Measurements from ENCODE around the gene CDK14.

CDK14 gene

GRCh38 chr7:91247500-91247899, 651.4 kb downstream of the CDK14 start:
- TF ChIP-seq, protein P1, sequence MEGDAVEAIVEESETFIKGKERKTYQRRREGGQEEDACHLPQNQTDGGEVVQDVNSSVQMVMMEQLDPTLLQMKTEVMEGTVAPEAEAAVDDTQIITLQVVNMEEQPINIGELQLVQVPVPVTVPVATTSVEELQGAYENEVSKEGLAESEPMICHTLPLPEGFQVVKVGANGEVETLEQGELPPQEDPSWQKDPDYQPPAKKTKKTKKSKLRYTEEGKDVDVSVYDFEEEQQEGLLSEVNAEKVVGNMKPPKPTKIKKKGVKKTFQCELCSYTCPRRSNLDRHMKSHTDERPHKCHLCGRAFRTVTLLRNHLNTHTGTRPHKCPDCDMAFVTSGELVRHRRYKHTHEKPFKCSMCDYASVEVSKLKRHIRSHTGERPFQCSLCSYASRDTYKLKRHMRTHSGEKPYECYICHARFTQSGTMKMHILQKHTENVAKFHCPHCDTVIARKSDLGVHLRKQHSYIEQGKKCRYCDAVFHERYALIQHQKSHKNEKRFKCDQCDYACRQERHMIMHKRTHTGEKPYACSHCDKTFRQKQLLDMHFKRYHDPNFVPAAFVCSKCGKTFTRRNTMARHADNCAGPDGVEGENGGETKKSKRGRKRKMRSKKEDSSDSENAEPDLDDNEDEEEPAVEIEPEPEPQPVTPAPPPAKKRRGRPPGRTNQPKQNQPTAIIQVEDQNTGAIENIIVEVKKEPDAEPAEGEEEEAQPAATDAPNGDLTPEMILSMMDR (IDR thresholded peaks at IDR 0.05), result no peak
- Histone ChIP-seq H3K27ac (no peak overlapping the region), H3K9me3 (no peaks in the 10 kb centered on the region), H3K4me1 (ENCODE audit: control insufficient read depth in 1 of 2, insufficient read depth in 1 of 2, low read depth in 1 of 2, low read length in 1 of 2) (no peaks in the 10 kb centered on the region), H3K4me3 (ENCODE audit: low read depth in 1 of 2, low read length in 1 of 2) (no peak overlapping the region), H3K27me3 (no peaks in the 10 kb centered on the region), H3K36me3 (no peaks in the 10 kb centered on the region)

GRCh38 chr7:91248996-91249395, 652.9 kb downstream of the CDK14 start:
- H3K27ac ChIP-seq, result no peak overlapping the region

DNA sequence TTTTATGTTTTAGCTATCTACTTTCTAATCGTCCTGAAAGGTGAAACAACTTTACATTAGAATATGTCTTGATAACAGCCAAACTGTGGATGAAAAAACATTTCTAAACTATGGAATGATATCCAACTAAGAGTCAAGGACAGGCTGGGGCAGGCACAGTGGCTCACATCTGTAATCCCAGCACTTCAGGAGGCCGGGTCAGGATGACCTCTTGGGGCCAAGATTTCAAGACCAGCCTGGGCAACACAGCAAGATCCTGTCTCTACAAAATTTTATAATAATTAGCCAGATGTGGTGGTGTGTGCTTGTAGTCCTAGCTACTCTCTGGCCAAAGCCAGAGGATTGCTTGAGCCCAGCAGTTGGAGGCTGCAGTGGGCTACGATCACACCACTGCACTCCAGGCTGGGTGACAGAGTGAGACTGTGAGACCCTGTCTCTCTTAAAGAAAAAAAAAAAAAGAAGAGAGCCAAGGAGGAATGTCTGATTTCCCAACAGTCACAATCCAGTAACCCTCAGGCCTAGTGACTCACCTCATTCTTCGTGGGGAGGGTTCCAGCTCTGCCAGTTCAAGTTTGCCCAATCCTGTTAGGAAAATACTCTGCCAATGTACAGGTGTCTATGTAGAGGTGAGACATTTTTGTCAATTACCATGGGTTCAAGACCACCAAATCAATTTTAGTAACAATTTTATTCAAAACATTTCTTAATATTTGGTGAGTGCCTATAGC, 653.5 kb downstream of the CDK14 start:
- Histone ChIP-seq H3K4me3 (ENCODE audit: low read depth in 1 of 2, low read length in 1 of 2) (no peak overlapping the region), H3K27ac (no peak overlapping the region)

More at GRCh38 chr7:91248996-91249395, 652.9 kb downstream of the CDK14 start:
- Histone ChIP-seq H3K27me3 (no peaks in the 10 kb centered on the region), H3K4me1 (ENCODE audit: control insufficient read depth in 1 of 2, insufficient read depth in 1 of 2, low read depth in 1 of 2, low read length in 1 of 2) (no peaks in the 10 kb centered on the region), H3K36me3 (no peaks in the 10 kb centered on the region), H3K9me3 (no peaks in the 10 kb centered on the region), H3K4me3 (ENCODE audit: low read depth in 1 of 2, low read length in 1 of 2) (no peak overlapping the region)
- TF ChIP-seq, protein P1 (IDR thresholded peaks at IDR 0.05), result no peak

GRCh38 chr7:91250706-91251105, 654.6 kb downstream of the CDK14 start:
- Histone ChIP-seq H3K27me3 (no peaks in the 10 kb centered on the region), H3K4me3 (ENCODE audit: low read depth in 1 of 2, low read length in 1 of 2) (no peak overlapping the region), H3K4me1 (ENCODE audit: control insufficient read depth in 1 of 2, insufficient read depth in 1 of 2, low read depth in 1 of 2, low read length in 1 of 2) (no peaks in the 10 kb centered on the region), H3K27ac (no peak overlapping the region), H3K36me3 (no peaks in the 10 kb centered on the region), H3K9me3 (no peaks in the 10 kb centered on the region)
- TF ChIP-seq, protein P1 (IDR thresholded peaks at IDR 0.05), result no peak

More for the DNA sequence above, 653.5 kb downstream of the CDK14 start:
- TF ChIP-seq, protein P1 (IDR thresholded peaks at IDR 0.05), result no peak
- no peaks in the 10 kb centered on the region for H3K36me3 ChIP-seq
- H3K9me3 ChIP-seq, result no peaks in the 10 kb centered on the region
- H3K4me1 ChIP-seq (ENCODE audit: control insufficient read depth in 1 of 2, insufficient read depth in 1 of 2, low read depth in 1 of 2, low read length in 1 of 2), result no peaks in the 10 kb centered on the region
- no peaks in the 10 kb centered on the region for H3K27me3 ChIP-seq

DNA sequence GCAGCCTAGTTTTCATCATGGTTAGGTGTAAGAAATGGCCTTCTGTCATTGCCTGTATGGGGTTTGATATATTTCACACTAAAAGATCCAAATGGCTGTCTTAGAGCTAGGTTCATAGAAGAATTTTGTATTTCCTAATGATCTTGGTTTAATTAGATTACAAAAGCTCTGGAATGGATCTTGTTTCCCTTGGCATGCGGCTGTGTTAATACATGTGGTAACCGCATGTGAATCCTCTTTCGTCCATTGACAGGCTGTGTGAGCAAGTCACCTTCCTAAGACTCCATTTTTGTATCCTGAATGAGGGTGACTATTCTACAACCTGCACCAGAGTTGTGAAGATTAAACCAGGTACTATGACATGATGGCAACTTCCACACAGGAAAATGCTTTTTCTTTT, 655.8 kb downstream of the CDK14 start:
- H3K27me3 ChIP-seq, result no peaks in the 10 kb centered on the region
- no peak overlapping the region for H3K4me3 ChIP-seq (ENCODE audit: low read depth in 1 of 2, low read length in 1 of 2)
- no peaks in the 10 kb centered on the region for H3K4me1 ChIP-seq (ENCODE audit: control insufficient read depth in 1 of 2, insufficient read depth in 1 of 2, low read depth in 1 of 2, low read length in 1 of 2)
- TF ChIP-seq, protein P1 (IDR thresholded peaks at IDR 0.05), result no peak
- no peaks in the 10 kb centered on the region for H3K9me3 ChIP-seq
- no peaks in the 10 kb centered on the region for H3K36me3 ChIP-seq
- H3K27ac ChIP-seq, result no peak overlapping the region

All from neutrophil (primary cell).